HG03060 (cell line): ENCODE measurements around the gene IL23A.
"Not testable (repeated sequence)": the region's sequence is repeated elsewhere in the genome, so short reads cannot be mapped to it uniquely, and the experiment has no call there.

Source experiments
- ATAC-seq: cut with Tn5 transposase; IDR thresholded peaks from one replicate; pipeline ENCODE4 v1.9.1; 2021; ENCODE audit warnings: low read depth, moderate number of reproducible peaks; ENCODE audit not compliant: unreplicated experiment

Gene IL23A, protein sequence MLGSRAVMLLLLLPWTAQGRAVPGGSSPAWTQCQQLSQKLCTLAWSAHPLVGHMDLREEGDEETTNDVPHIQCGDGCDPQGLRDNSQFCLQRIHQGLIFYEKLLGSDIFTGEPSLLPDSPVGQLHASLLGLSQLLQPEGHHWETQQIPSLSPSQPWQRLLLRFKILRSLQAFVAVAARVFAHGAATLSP

DNA sequence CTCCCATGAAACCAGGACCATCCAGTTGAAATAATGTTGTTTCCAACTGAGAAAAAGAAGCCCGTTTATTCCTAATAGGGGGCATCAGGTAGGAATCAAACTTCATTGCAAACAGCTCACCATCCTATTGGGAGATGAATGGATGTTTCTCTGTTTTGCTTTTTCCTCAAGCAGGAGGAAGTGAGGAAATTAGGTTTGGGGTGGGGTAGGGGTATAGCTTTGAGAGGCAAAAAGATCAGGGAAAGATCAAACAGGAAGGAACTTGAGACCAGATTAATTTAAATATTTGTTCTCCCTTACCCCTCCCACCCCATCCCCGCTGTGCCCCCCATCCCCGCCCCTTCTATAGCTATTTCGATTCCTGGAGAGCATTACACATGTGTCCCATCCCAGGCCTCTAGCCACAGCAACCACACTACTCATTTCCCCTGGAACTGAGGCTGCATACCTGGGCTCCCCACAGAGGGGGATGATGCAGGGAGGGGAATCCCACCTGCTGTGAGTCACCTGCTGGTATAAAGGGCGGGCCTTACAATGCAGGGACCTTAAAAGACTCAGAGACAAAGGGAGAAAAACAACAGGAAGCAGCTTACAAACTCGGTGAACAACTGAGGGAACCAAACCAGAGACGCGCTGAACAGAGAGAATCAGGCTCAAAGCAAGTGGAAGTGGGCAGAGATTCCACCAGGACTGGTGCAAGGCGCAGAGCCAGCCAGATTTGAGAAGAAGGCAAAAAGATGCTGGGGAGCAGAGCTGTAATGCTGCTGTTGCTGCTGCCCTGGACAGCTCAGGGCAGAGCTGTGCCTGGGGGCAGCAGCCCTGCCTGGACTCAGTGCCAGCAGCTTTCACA, at the start of gene IL23A:
Gene IL23A, plus strand, starts transcription at position 577 of the 850 bp plus-strand sequence. Its CDS starts 161 bp downstream, at position 738.
- ATAC-seq, result no peak

GRCh38 chr12:56293795-56294194, 44.9 kb upstream of the IL23A start:
- no peak for ATAC-seq

DNA sequence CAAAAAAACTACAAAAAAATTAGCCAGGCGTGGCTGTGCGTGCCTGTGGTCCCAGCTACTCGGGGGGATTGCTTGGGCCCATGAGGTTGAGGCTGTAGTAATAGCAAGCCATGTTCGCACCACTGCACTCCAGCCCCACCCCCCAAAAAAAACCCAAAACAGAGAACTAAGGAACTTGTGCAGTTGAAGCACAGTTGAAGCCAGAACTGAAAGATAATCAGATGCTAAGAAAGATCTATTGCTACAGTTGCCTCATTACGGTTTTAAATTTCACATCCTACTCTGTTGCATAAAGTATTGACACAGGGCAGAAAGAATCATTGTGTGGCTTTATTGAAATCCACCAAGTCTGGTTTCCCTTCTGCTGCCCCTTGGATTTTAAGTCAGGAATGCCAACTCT, 42.4 kb upstream of the IL23A start:
- no peak for ATAC-seq

GRCh38 chr12:56297400-56297799, 41.3 kb upstream of the IL23A start:
- ATAC-seq, result no peak

GRCh38 chr12:56298828-56299227, 39.9 kb upstream of the IL23A start:
- ATAC-seq, result no peak

DNA sequence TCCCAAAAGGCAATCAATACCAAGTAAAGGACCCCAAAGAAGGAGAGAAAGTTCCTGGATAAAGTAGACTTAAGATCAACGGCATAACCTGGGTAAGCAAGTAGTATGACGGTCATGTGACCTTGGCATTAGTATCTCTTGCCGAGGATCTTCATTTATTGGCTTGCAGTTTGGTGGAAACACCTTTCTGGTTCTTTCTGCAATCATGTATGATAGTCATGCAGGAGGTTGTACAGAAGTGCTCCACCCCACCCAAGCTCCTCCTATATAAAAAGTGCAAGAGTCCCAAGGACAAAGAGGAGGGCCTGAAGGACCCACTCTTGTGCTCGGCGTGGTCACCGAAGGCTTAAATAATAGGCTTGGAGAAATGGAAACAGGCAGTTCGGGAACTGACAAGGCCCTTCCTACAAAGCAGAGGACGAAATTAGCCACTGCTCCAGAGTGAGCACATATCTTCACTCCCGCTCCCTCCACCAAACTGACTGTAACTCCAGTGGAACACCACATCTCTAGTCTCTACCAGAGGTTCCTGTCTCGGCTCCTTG, 39.3 kb upstream of the IL23A start:
- ATAC-seq, result peak; percentile 1

GRCh38 chr12:56299853-56300643, 38.6 kb upstream of the IL23A start, which contains the start of gene CS:
Gene CS (minus strand): TSS chr12:56300330. CDS start chr12:56300201, 129 bp downstream.
- ATAC-seq, result peak; percentile 81

DNA sequence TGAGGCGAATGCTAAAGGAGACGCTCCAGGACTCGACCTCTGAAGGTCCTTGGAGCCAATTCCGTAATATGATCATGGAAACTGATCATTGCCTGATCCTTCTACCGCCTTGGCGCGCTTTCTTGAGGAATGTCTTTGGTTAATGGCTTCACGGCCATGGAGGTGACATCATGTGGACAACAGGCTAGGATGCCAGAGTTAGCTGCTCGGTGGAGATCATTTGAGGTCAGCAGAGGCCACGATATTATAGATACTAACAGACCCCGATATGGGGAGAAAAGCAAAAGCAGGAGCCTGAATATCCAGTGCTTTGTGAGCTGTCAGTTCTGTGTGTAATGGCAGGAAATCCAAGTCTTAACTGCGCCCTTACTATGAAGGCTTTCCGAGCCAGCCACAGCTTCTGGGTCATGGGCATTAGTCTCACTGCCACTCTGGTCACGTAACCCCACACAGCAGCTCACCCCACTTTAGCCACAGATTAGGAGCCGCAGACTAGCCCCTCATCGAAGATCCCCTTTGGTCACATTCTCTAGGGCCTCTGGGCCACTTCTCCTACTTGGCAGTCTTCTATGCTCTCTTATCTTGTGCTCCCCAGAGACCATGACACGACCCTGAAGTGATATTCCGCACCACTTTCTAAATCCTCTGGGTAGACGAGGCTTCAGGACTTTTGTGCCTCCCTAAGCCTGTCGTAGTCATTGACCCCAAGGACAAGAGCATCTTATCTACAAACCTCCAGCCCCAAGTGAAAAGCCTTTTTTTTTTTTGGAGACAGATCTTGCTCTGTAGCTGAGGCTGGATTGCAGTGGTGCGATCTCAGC, 37.8 kb upstream of the IL23A start:
- ATAC-seq, result no peak

- no peak for ATAC-seq
Observed at GRCh38 chr12:56304276-56304675, 34.4 kb upstream of the IL23A start.

DNA sequence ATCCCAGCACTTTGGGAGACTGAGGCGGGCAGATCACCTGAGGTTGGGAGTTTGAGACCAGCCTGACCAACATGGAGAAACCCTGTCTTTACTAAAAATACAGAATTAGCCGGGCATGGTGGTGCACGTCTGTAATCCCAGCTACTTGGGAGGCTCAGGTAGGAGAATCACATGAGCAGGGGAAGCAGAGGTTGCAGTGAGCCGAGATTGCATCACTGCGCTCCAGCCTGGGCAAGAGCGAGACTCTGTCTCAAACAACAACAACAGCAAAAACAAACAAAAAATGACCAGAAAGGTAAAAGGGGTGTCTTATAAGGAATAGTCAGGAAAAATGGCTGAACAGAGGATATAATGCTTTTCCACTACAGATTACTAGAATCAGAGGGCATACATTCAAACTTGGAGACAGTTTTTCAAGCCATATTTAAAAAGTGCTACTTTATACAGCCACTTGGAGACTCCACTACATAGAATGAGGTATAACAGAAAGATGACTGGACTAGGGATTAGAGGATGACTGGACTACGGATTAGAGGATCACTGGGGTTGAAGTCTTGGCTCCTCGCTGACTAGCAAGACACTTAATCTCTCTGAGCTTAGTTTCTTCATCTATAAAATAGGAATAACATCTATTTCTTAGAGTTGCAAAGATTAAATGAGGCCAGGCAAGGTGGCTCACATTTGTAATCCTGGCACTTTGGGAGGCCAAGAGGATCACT, 33.7 kb upstream of the IL23A start:
- no peak for ATAC-seq

GRCh38 chr12:56307221-56307965, 31.3 kb upstream of the IL23A start:
- no peak for ATAC-seq

- no peak for ATAC-seq
Observed at GRCh38 chr12:56308714-56309113, 30.0 kb upstream of the IL23A start.

DNA sequence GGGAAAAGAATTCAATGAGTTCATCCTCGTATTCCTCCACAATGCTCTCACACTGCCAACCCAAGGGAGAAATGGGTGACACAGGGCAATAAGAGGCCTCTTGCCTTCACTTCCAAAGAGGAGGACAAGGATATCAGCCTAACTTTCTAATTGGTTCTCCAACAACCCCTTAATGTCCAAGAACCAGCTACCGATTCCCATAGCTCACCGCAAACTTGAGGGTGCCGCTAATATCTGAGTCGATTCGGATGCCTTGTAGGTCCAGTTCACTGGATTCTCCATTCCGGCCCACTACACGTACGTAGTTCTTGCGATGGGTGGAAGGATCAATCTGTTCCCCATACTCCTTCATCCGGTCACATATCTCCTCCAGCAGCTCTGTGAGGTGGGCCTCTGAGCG, 27.7 kb upstream of the IL23A start:
- ATAC-seq, result no peak

- no peak for ATAC-seq
Observed at GRCh38 chr12:56315249-56315621, 23.4 kb upstream of the IL23A start.

DNA sequence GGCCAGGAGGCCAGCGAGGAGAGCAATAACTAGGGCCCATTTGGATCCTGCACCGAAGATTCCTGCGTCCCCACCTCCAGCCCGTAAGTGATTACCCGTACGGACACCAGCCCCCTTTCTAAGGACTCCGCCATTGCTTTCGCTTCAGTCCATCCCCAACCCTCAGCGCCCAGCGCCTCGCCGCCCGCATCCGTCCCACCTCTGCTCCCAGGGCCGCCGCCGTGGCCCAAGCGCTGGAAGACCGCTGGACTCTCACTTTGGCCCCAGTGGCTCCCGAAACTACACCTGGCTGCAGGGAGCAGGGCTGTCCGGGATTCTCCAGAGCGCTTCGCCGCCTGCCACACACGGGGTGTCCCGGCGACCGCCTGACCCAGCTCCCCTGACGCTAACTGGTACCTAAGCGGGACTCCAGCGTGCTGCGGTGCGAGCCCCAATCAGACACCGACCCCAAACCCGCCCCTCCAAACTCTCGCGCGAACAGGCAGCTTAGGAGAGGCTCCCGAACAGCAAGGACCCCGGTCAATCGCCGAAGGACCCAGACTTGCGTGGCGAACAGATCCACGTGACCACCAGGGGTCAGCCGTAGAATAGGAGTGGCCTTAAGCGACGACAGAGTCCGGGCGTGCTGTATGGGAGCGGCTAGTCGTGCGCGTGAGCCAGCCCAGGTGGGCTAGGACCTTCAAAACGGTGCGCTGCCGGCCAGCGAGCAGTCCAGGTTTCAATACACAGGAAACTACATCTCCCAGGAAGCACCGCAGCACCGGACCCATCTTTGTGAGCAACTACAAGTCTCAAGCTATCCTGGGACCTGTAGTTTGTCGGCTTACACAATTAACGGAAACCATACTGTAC, 22.8 kb upstream of the IL23A start, which contains the start of gene CNPY2:
Gene CNPY2, minus strand, starts transcription at position 367 of the 852 bp plus-strand sequence. CDS start 771 bp downstream, outside the sequence.
- ATAC-seq, result peak; percentile 82

GRCh38 chr12:56317675-56318074, 21.0 kb upstream of the IL23A start:
- no peak for ATAC-seq

GRCh38 chr12:56321027-56321426, 17.7 kb upstream of the IL23A start:
- no peak for ATAC-seq

- not testable (repeated sequence) for ATAC-seq
Observed at GRCh38 chr12:56321610-56322009, 17.1 kb upstream of the IL23A start.
